Naive thymus-derived CD4-positive, alpha-beta T cell (primary cell): ENCODE measurements around the gene HYOU1. TPM values are rescaled to one million over a fixed set of nuclear protein-coding genes. Genes with fewer than 3 reads are reported as not detected.
A peak's percentile ranks its signal among the peaks of the same experiment; 100 is the strongest.

ENCODE experiments used
- ATAC-seq: fragments of 150-1000 bp; cut with Tn5 transposase; 2 replicates; pipeline ENCODE4 v1.10.0; 2021; ENCODE audit warnings: mild to moderate bottlenecking, moderate library complexity
- CTCF ChIA-PET: fragments of 350-600 bp; sonication (Branson Sonifier 250); formaldehyde crosslinking; loops from one replicate; lab custom pipeline; 2021; ENCODE audit warnings: antibody characterized with exemption; lab: Charles Lee
- POLR2A ChIA-PET: fragments of 350-600 bp; sonication (Branson Sonifier 250); formaldehyde crosslinking; loops from one replicate; lab custom pipeline; 2021; ENCODE audit warnings: antibody characterized with exemption, inconsistent platforms; lab: Charles Lee
- DNase-seq, 9 donors: peaks; one replicate each; pipeline versions ENCODE4 v3.0.0 to v3.0.0-alpha.2; 2020 to 2022; ENCODE audit warnings: mixed read lengths in 1 of 9
- H3K27ac ChIP-seq: one replicate; pipeline ENCODE4 v1.7.0; 2013; ENCODE audit warnings: mild to moderate bottlenecking, low read depth, low read length, moderate library complexity
- H3K27me3 ChIP-seq, 2 donors: one replicate each; pipeline ENCODE4 v1.7.0; 2013; ENCODE audit warnings: low read length in 2 of 2, mild to moderate bottlenecking in 2 of 2, moderate library complexity in 2 of 2; ENCODE audit not compliant: control insufficient read depth in 2 of 2, insufficient read depth in 2 of 2
- H3K36me3 ChIP-seq, 3 experiments: 1 replicate in 2 of 3; 2 replicates in 1 of 3; pipeline ENCODE4 v1.7.0; 2013; ENCODE audit warnings: low read length in 3 of 3, mild to moderate bottlenecking in 3 of 3, moderate library complexity in 1 of 3; ENCODE audit not compliant: insufficient read depth in 3 of 3, control insufficient read depth in 2 of 3
- H3K4me1 ChIP-seq, 2 donors: one replicate each; pipeline ENCODE4 v1.7.0; 2013; ENCODE audit warnings: low read length in 2 of 2, mild to moderate bottlenecking in 2 of 2, moderate library complexity in 1 of 2; ENCODE audit not compliant: control insufficient read depth in 2 of 2, insufficient read depth in 2 of 2
- H3K4me3 ChIP-seq: 2 replicates; pipeline ENCODE4 v1.7.0; 2013; ENCODE audit warnings: mild to moderate bottlenecking, low read length
- H3K9me3 ChIP-seq, 3 experiments: 1 replicate in 2 of 3; 2 replicates in 1 of 3; pipeline ENCODE4 v1.7.0; 2013; ENCODE audit warnings: low read length in 3 of 3; ENCODE audit not compliant: control insufficient read depth in 2 of 3
- H3K27ac Mint-ChIP-seq, 9 donors: one replicate each; pipeline ENCODE4 v1.8.0; 2020 to 2022; ENCODE audit warnings: mixed read lengths in 9 of 9, mild to moderate bottlenecking in 8 of 9, moderate library complexity in 5 of 9, inconsistent platforms in 2 of 9
- H3K27me3 Mint-ChIP-seq, 5 donors: one replicate each; pipeline ENCODE4 v1.8.0; 2021 to 2022; ENCODE audit warnings: mixed read lengths in 5 of 5, mild to moderate bottlenecking in 1 of 5
- H3K36me3 Mint-ChIP-seq, 5 donors: one replicate each; pipeline ENCODE4 v1.8.0; 2020 to 2022; ENCODE audit warnings: mixed read lengths in 5 of 5, mild to moderate bottlenecking in 3 of 5, inconsistent platforms in 1 of 5
- H3K4me1 Mint-ChIP-seq, 7 donors: one replicate each; pipeline ENCODE4 v1.8.0; 2020 to 2022; ENCODE audit warnings: mixed read lengths in 7 of 7, mild to moderate bottlenecking in 3 of 7, inconsistent platforms in 1 of 7
- H3K4me3 Mint-ChIP-seq, 10 donors: one replicate each; pipeline ENCODE4 v1.8.0; 2020 to 2022; ENCODE audit warnings: mild to moderate bottlenecking in 10 of 10, mixed read lengths in 10 of 10, moderate library complexity in 6 of 10, inconsistent platforms in 2 of 10
- H3K9me3 Mint-ChIP-seq, 11 donors: one replicate each; pipeline ENCODE4 v1.8.0; 2020 to 2022; ENCODE audit warnings: mixed read lengths in 11 of 11, mild to moderate bottlenecking in 4 of 11, inconsistent platforms in 1 of 11, moderate library complexity in 1 of 11
- intact Hi-C, 2 donors: fragments of 100-400 bp; cut with micrococcal nuclease; formaldehyde crosslinking; loops; one replicate each; pipeline ENCODE4 v1.15.1; 2023
- polyA plus RNA-seq, 2 donors: library from polyadenylated mRNA; unstranded; fragments of 300-500 nt; fragmentation: Illumina TruSeq; gene quantifications; one replicate each; pipeline ENCODE4 v1.2.3, GENCODE V29; 2021
- total RNA-seq, 6 experiments: library from RNA in 5 of 6; stranded (reverse) in 5 of 6; gene quantifications; 1 replicate in 5 of 6; 2 replicates in 1 of 6; pipeline ENCODE4 v1.2.3 and lab custom pipeline; 2021 to 2026

Gene HYOU1
- total and polyA plus RNA-seq, 7 experiments from 2014 or later: 11.3 to 198 (median 89.9) TPM

DNA sequence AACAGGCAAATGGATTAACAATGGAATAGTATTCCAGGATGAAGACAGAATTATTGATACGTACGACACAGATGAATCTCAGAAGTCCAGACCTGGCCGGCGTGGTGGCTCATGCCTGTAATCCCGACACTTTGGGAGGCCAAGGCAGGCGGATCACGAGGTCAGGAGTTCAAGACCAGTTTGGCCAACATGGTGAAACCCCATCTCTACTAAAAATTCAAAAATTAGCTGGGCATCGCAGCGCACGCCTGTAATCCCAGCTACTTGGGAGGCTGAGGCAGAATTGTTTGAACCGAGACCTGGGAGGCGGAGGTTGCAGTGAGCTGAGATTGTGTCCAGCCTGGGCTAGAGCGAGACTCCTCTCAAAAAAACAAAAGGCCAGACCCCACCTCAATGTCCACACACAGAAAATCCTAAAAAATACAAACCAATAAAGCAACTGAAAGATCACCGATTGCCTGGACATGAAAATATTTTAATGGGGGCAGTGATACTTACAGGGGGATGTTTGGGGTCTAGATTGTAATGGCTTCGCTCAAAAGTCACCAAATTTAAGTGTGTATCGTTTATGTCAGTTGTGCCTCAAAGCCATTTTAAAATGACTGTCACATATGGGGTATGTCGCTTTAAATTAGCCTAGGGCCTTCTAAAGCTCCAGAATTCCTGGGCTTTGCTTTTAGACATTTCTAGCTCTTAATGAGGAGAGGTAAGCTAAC, 42.6 kb downstream of the HYOU1 start:
- H3K36me3 ChIP-seq: peaks cover 27 to 76% (median 27%) of the 10 kb centered on the region in 3 experiments
- peaks cover 0 to 3% (median 0%) of the 10 kb centered on the region in 3 experiments for H3K9me3 ChIP-seq
- ATAC-seq: no peak
- H3K27ac ChIP-seq: no peak overlapping the region
- intact Hi-C loops: no loop called here
- Mint-ChIP-seq H3K4me1 (peaks cover 7 to 55% (median 33%) of the 10 kb centered on the region in 7 donors), H3K27ac (peak overlapping the region in 6 of 9 donors; percentile 14 to 100 (median 50)), H3K4me3 (no peak overlapping the region), H3K27me3 (no peaks in the 10 kb centered on the region), H3K36me3 (peaks cover 10 to 47% (median 40%) of the 10 kb centered on the region in 5 donors), H3K9me3 (peaks cover 0 to 2% (median 0%) of the 10 kb centered on the region in 11 donors)
- H3K4me1 ChIP-seq: peaks cover 17 to 18% of the 10 kb centered on the region in 2 donors
- H3K4me3 ChIP-seq: no peak overlapping the region
- no peaks in the 10 kb centered on the region for H3K27me3 ChIP-seq
- DNase-seq: no peak
- ChIA-PET POLR2A (interaction anchor here (0.6 to 2.4 kb wide), 4 partner anchors 16 to 223 kb away, joined by 3 to 22 read pairs (median 4); partner anchors contain the start of genes CENATAC and DDX6), CTCF (interaction anchor here (1.8 kb wide), 1 partner anchor 15 kb away, joined by 7 read pairs; no protein-coding TSS in a partner anchor)

DNA sequence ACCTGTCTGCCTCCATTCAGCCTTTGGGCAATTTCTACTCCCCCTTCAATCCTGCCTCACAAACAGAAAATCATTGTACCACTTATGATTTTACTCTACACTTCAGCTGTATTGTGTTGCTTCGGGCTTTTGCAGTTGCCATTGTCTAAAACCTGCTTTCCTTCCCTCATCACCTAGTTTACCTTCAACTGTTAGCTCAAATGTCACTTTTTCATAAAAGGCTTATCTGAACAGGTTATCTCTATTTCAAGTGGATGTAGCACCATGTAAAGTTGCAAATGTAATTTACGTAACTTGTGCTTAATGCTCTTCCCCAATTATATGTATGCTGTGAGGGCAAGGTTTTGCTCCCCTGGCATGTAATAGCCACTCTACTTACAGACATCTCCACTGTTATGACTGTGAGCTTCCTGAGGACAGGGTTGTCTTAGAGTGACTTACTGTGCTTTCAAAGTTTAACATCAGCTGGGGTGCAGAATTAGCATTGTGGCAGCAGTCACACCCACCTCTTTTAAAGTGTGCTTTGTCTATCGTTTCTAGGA, 44.3 kb downstream of the HYOU1 start:
- Mint-ChIP-seq H3K27me3 (no peaks in the 10 kb centered on the region), H3K36me3 (peaks cover 12 to 55% (median 36%) of the 10 kb centered on the region in 5 donors), H3K27ac (peak overlapping the region in 8 of 9 donors; percentile 0 to 53 (median 18)), H3K9me3 (no peaks in the 10 kb centered on the region), H3K4me1 (peaks cover 6 to 40% (median 26%) of the 10 kb centered on the region in 7 donors), H3K4me3 (no peak overlapping the region)
- peaks cover 17 to 18% of the 10 kb centered on the region in 2 donors for H3K4me1 ChIP-seq
- no peak overlapping the region for H3K4me3 ChIP-seq
- ChIA-PET CTCF (no interaction called here), POLR2A (interaction anchor here (0.6 to 0.8 kb wide), 2 partner anchors 83 to 345 kb away, joined by 3 read pairs; a partner anchor contains a TSS)
- intact Hi-C loops: no loop called here
- peaks cover 27 to 75% (median 27%) of the 10 kb centered on the region in 3 experiments for H3K36me3 ChIP-seq
- ATAC-seq: no peak
- DNase-seq: no peak
- no peaks in the 10 kb centered on the region for H3K27me3 ChIP-seq
- no peaks in the 10 kb centered on the region for H3K9me3 ChIP-seq
- H3K27ac ChIP-seq: no peak overlapping the region

DNA sequence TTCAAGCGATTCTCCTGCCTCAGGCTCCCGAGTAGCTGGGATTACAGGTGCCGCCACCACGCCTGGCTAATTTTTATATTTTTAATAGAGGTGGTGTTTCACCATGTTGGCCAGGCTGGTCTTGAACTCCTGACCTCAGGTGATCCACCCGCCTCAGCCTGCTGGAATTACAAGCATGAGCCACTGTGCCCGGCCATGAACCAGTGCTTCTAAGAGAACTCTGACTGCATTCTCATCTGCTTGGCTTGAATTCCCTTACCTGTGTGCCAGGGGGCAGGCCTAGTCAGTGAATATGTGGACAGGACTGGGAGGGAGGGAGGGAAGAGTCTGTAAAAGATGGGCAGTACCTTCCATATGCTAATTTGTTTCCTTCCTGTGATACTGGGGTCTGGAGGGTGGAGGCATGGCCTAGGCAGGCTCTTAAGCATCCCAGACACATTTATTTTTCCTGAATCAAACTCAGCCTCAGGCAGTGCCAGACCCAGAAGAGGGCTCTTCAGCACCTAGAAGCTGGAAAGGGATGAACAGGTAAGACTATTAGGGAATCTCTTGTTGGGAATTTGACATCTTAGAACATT, 45.4 kb downstream of the HYOU1 start:
- H3K36me3 ChIP-seq: peaks cover 26 to 84% (median 27%) of the 10 kb centered on the region in 3 experiments
- Mint-ChIP-seq H3K9me3 (no peaks in the 10 kb centered on the region), H3K4me1 (peaks cover 3 to 33% (median 17%) of the 10 kb centered on the region in 7 donors), H3K27me3 (no peaks in the 10 kb centered on the region), H3K27ac (peak overlapping the region in 1 of 9 donors; percentile 17), H3K36me3 (peaks cover 14 to 60% (median 35%) of the 10 kb centered on the region in 5 donors), H3K4me3 (no peak overlapping the region)
- CTCF ChIA-PET: interaction anchor here (0.9 kb wide), 1 partner anchor 12 kb away, joined by 4 read pairs; no protein-coding TSS in a partner anchor
- no peak overlapping the region for H3K27ac ChIP-seq
- H3K4me3 ChIP-seq: no peak overlapping the region
- H3K9me3 ChIP-seq: no peaks in the 10 kb centered on the region
- DNase-seq (no peak), ATAC-seq (no peak)
- H3K4me1 ChIP-seq: peaks cover 6 to 10% of the 10 kb centered on the region in 2 donors
- POLR2A ChIA-PET: interaction anchor here (0.5 to 2.1 kb wide), 4 partner anchors 15 to 166 kb away, joined by 3 to 6 read pairs (median 5); partner anchors contain the start of gene SLC37A4
- H3K27me3 ChIP-seq: no peaks in the 10 kb centered on the region
- intact Hi-C loops: no loop called here

DNA sequence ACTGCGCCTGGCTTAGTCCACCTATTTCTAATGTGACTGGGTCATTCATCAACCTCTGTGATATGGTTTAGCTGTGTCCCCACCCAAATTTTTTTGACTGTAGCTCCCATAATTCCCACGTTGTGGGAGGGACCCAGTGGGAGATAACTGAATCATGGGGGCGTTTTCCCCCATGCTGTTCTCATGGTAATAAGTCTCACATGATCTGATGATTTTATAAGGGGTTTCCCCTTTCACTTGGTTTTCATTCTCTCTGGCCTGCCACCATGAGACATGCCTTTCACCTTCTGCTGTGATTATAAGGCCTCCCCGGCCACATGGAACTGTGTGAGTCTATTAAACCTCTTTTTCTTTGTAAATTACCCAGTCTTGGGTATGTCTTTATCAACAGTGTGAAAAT, 50.3 kb downstream of the HYOU1 start:
- peaks cover 11 to 68% (median 14%) of the 10 kb centered on the region in 3 experiments for H3K36me3 ChIP-seq
- no peaks in the 10 kb centered on the region for H3K9me3 Mint-ChIP-seq
- H3K9me3 ChIP-seq: no peaks in the 10 kb centered on the region
- H3K4me3 ChIP-seq: no peak overlapping the region
- H3K4me1 ChIP-seq: no peaks in the 10 kb centered on the region
- no peak for ATAC-seq
- peaks cover 0 to 8% (median 3%) of the 10 kb centered on the region in 7 donors for H3K4me1 Mint-ChIP-seq
- H3K27ac ChIP-seq: no peak overlapping the region
- POLR2A ChIA-PET: no interaction called here
- H3K27ac Mint-ChIP-seq: no peak overlapping the region
- no peak for DNase-seq
- intact Hi-C loops: no loop called here
- H3K36me3 Mint-ChIP-seq: peaks cover 8 to 36% (median 9%) of the 10 kb centered on the region in 5 donors
- H3K4me3 Mint-ChIP-seq: no peak overlapping the region
- CTCF ChIA-PET: no interaction called here
- no peaks in the 10 kb centered on the region for H3K27me3 ChIP-seq
- H3K27me3 Mint-ChIP-seq: no peaks in the 10 kb centered on the region

DNA sequence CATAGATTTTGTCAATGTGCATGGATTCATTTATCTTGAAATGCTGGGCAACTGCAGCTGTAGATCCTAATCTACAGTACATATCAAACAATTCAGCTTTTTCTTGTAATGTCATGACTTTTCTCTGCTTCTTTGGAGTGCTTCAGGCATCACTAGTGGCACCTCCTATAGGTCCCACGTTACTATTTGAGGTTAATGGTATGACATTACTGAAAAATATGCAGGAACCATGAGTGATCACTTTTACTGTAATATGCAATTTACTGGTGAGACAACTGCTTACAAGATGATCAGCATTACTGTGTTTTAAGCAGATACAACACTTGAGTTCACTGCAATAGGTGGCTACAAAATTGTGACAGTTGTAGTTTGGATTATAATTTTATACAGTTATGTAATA, 56.1 kb downstream of the HYOU1 start:
- intact Hi-C loops: no loop called here
- H3K4me3 ChIP-seq: no peak overlapping the region
- no peaks in the 10 kb centered on the region for H3K27me3 Mint-ChIP-seq
- H3K4me1 Mint-ChIP-seq: peaks cover 26 to 47% (median 37%) of the 10 kb centered on the region in 7 donors
- peak overlapping the region in 2 of 10 donors; percentile 29 to 51 for H3K4me3 Mint-ChIP-seq
- H3K9me3 Mint-ChIP-seq: no peaks in the 10 kb centered on the region
- peaks cover 0 to 29% (median 8%) of the 10 kb centered on the region in 5 donors for H3K36me3 Mint-ChIP-seq
- H3K27ac Mint-ChIP-seq: peak overlapping the region in 2 of 9 donors; percentile 40 to 70
- peaks cover 0 to 43% (median 0%) of the 10 kb centered on the region in 3 experiments for H3K36me3 ChIP-seq
- DNase-seq (no peak), ATAC-seq (no peak)
- no peaks in the 10 kb centered on the region for H3K27me3 ChIP-seq
- H3K9me3 ChIP-seq: no peaks in the 10 kb centered on the region
- H3K27ac ChIP-seq: no peak overlapping the region
- peaks cover 6 to 16% of the 10 kb centered on the region in 2 donors for H3K4me1 ChIP-seq
- CTCF ChIA-PET: no interaction called here
- POLR2A ChIA-PET: interaction anchor here (7.1 kb wide), 1 partner anchor 18 kb away, joined by 69 read pairs; the partner anchor contains the start of genes RPS25 and TRAPPC4

DNA sequence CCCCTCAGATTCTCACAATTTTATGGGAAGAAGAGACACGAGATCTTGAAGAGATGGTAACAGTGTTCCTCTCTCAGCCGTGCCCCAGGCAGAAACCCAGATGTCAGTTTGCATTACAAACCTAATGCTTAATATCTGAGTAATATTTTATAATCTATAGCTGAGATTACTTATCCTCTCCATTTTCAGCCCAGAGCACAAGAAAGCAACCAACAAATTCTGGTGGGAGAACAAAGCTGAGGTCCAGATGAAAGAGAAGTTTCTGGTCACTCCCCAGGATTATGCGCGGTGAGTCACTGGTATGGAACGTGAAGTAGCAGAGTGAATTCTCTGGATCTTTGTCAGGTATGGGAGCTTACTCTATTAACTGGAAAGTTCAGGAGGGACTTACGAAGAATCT, 58.2 kb downstream of the HYOU1 start:
- Histone ChIP-seq H3K9me3 (no peaks in the 10 kb centered on the region), H3K4me1 (peaks cover 6 to 16% of the 10 kb centered on the region in 2 donors), H3K36me3 (peaks cover 0 to 35% (median 0%) of the 10 kb centered on the region in 3 experiments), H3K27ac (peak overlapping the region; percentile 85), H3K4me3 (peak overlapping the region; percentile 91), H3K27me3 (no peaks in the 10 kb centered on the region)
- intact Hi-C loops: loop anchor here (1.0 to 5.0 kb wide), 15 partner anchors 19 to 562 kb away; partner anchors contain the start of genes ARCN1 (in 2 of the 2), DDX6 (in 2 of the 2), DPAGT1 (in 2 of the 2) and HYOU1 (in 2 of the 2)
- DNase-seq (no peak), ATAC-seq (no peak)
- Mint-ChIP-seq H3K9me3 (no peaks in the 10 kb centered on the region), H3K36me3 (peaks cover 0 to 29% (median 8%) of the 10 kb centered on the region in 5 donors), H3K27me3 (no peaks in the 10 kb centered on the region), H3K4me3 (peak overlapping the region; percentile 87 to 99 (median 94)), H3K27ac (peak overlapping the region; percentile 87 to 98 (median 92)), H3K4me1 (peaks cover 26 to 48% (median 37%) of the 10 kb centered on the region in 7 donors)
- CTCF ChIA-PET: interaction anchor here (1.1 to 2.2 kb wide), 2 partner anchors 12 to 16 kb away, joined by 4 to 7 read pairs; no protein-coding TSS in a partner anchor
- POLR2A ChIA-PET: interaction anchor here (0.6 to 7.1 kb wide), 8 partner anchors 10 to 390 kb away, joined by 3 to 69 read pairs (median 6); partner anchors contain the start of genes DPAGT1, RPS25, TRAPPC4 and VPS11
